AG04449 (cell line): ENCODE measurements around the gene FAM98C.

Experiments used
- CTCF ChIA-PET: fragments of 350-600 bp; formaldehyde crosslinking; extraction: SDS; loops from one replicate; lab custom pipeline; 2021; ENCODE audit warnings: antibody characterized with exemption; lab: Yijun Ruan, JAX
- POLR2A ChIA-PET: fragments of 400-600, 350-600 bp; formaldehyde crosslinking; extraction: SDS; loops from one replicate; lab custom pipeline; 2020; ENCODE audit warnings: antibody characterized with exemption, inconsistent platforms; lab: Yijun Ruan, JAX
- DNase-seq: peaks from one replicate; pipeline ENCODE4 v3.0.0-alpha.2; 2010; ENCODE audit warnings: low read depth, low spot score
- H3K4me3 ChIP-seq: 2 replicates; pipeline ENCODE4 v1.5.1; 2011; ENCODE audit warnings: low read depth, mild to moderate bottlenecking, control low read depth, low read length
- CTCF ChIP-seq: IDR thresholded peaks from one replicate; pipeline ENCODE4 v1.5.1; 2011; ENCODE audit warnings: mild to moderate bottlenecking, moderate library complexity, low read length, control low read depth, inconsistent platforms; ENCODE audit not compliant: insufficient read depth; ENCODE audit errors: missing control alignments

Gene FAM98C

GRCh38 chr19:38457690-38458405 is 55.0 kb downstream of the FAM98C start:
- ChIA-PET CTCF (no interaction called here), POLR2A (no interaction called here)
- no peak for DNase-seq
- TF ChIP-seq CTCF: no peak
- no peak overlapping the region for H3K4me3 ChIP-seq
